ENCODE results near the gene TMEM259. TPM values are rescaled to one million over a fixed set of nuclear protein-coding genes. Genes with fewer than 3 reads are reported as not detected.

Gene TMEM259
- total and polyA plus RNA-seq, 2 donors from 2014 or later, result 129 to 180 TPM

DNA sequence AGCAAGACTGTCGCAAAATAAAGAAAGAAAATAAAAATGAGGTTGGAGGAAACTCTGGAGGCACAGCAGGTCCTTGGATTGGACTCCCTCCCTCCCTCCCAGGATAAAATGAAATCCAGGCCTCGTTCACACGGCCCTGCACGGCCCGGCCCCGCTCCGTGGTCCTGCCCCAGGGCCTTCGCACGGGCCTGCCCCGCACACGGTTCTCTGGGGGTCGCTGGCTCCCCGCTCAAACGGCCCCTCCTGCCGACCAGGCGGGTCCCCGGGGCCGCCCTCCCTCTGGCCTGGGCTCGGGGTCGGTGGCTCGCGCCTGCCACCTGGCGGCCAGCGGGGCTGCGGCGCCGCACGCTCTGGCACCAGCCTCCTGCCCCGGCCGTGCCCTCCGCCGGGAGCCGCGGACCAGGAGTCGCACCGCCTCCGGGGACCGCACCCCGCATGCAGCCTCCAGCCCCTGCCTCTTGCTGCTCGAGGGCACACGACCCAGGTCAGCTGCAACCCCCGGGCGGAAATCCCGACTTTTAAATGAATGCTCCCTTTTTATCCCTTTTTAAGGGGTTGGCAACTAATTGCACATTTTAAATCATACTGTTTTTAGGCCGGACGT lies 38.3 kb downstream of the TMEM259 start:
- intact Hi-C loops (cut with DNase I), result loop anchor here (5.0 kb wide), 1 partner anchor 55 kb away; the partner anchor contains the start of gene ARID3A
- no peaks in the 10 kb centered on the region for H3K27me3 ChIP-seq (ENCODE audit: control insufficient read depth, insufficient read depth, low read length)
- no peak for FAIRE-seq
- H3K4me3 ChIP-seq (ENCODE audit: low read length in 3 of 3), result peak overlapping the region in 1 of 3 donors; percentile 49
- no peaks in the 10 kb centered on the region for H3K9me3 ChIP-seq (ENCODE audit: control insufficient read depth in 2 of 3, insufficient read depth in 1 of 3, low read length in 3 of 3)
- TF ChIP-seq CTCF (IDR thresholded peaks at IDR 0.05; ENCODE audit: borderline replicate concordance, extremely low read depth, insufficient read depth), result peak; percentile 99
- DNase-seq, result peak; percentile 80 to 88 (median 85)
- peaks cover 0 to 9% (median 0%) of the 10 kb centered on the region in 3 donors for H3K36me3 ChIP-seq (ENCODE audit: control insufficient read depth in 2 of 3, insufficient read depth in 3 of 3, low read length in 3 of 3)
- H3K4me1 ChIP-seq (ENCODE audit: control insufficient read depth in 2 of 3, insufficient read depth in 2 of 3, low read depth in 1 of 3, low read length in 3 of 3), result peaks cover 0 to 21% (median 16%) of the 10 kb centered on the region in 3 donors
- H3K9ac ChIP-seq (ENCODE audit: low read length in 3 of 3), result no peak overlapping the region
- peak overlapping the region in 1 of 2 donors; percentile 14 for H3K27ac ChIP-seq (ENCODE audit: low read depth in 2 of 2, low read length in 2 of 2)

- intact Hi-C loops (cut with DNase I), result loop anchor here (5.0 kb wide), 1 partner anchor 53 kb away; the partner anchor contains the start of gene ARID3A
- Histone ChIP-seq H3K4me3 (ENCODE audit: low read length in 3 of 3) (no peak overlapping the region), H3K9ac (ENCODE audit: low read length in 3 of 3) (peak overlapping the region in 1 of 3 donors; percentile 34), H3K27me3 (ENCODE audit: control insufficient read depth, insufficient read depth, low read length) (no peaks in the 10 kb centered on the region), H3K27ac (ENCODE audit: low read depth in 2 of 2, low read length in 2 of 2) (peak overlapping the region; percentile 85 to 90), H3K9me3 (ENCODE audit: control insufficient read depth in 2 of 3, insufficient read depth in 1 of 3, low read length in 3 of 3) (no peaks in the 10 kb centered on the region), H3K4me1 (ENCODE audit: control insufficient read depth in 2 of 3, insufficient read depth in 2 of 3, low read depth in 1 of 3, low read length in 3 of 3) (peaks cover 0 to 21% (median 16%) of the 10 kb centered on the region in 3 donors), H3K36me3 (ENCODE audit: control insufficient read depth in 2 of 3, insufficient read depth in 3 of 3, low read length in 3 of 3) (no peaks in the 10 kb centered on the region)
- DNase-seq, result peak in 4 of 5 donors; percentile 65 to 93 (median 78)
- no peak for FAIRE-seq
- TF ChIP-seq CTCF (IDR thresholded peaks at IDR 0.05; ENCODE audit: borderline replicate concordance, extremely low read depth, insufficient read depth), result no peak
These were observed 40.6 kb downstream of the TMEM259 start for GRCh38 chr19:980133-980998.

DNA sequence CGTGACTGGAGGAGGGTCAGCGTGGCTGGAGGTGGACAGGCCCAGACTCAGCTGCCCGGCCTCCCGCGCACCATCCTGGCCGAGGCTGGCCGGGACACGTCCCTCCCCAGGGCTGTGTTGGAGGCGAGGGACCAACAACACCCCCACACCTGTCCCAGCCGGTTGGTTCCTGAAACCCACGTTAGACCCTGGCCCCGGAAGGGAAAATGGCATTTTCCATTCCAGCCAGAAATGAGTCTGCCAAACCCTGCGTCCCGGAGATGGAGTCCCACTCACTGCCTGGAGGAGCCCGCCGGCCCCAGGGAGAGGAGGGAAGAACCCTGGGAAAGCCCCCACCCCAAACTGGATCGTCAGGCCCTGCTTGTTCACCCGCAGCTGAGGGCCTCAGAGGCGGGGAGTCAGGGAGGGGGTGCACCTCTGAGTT lies 41.6 kb downstream of the TMEM259 start:
- Histone ChIP-seq H3K4me1 (ENCODE audit: control insufficient read depth in 2 of 3, insufficient read depth in 2 of 3, low read depth in 1 of 3, low read length in 3 of 3) (peaks cover 0 to 17% (median 12%) of the 10 kb centered on the region in 3 donors), H3K27me3 (ENCODE audit: control insufficient read depth, insufficient read depth, low read length) (no peaks in the 10 kb centered on the region), H3K4me3 (ENCODE audit: low read length in 3 of 3) (no peak overlapping the region), H3K36me3 (ENCODE audit: control insufficient read depth in 2 of 3, insufficient read depth in 3 of 3, low read length in 3 of 3) (no peaks in the 10 kb centered on the region), H3K27ac (ENCODE audit: low read depth in 2 of 2, low read length in 2 of 2) (peak overlapping the region; percentile 73 to 78), H3K9ac (ENCODE audit: low read length in 3 of 3) (no peak overlapping the region), H3K9me3 (ENCODE audit: control insufficient read depth in 2 of 3, insufficient read depth in 1 of 3, low read length in 3 of 3) (no peaks in the 10 kb centered on the region)
- intact Hi-C loops (cut with DNase I), result no loop called here
- no peak for TF ChIP-seq CTCF (IDR thresholded peaks at IDR 0.05; ENCODE audit: borderline replicate concordance, extremely low read depth, insufficient read depth)
- DNase-seq, result peak in 3 of 5 donors; percentile 65 to 78 (median 66)
- FAIRE-seq, result no peak

All from kidney (tissue), 14 donors.